Eye (tissue), 1 donor: ENCODE measurements around the gene LPIN2.
"Not testable (repeated sequence)": the region's sequence is repeated elsewhere in the genome, so short reads cannot be mapped to it uniquely, and the experiment has no call there.

Experiments
- DNase-seq: peaks from one replicate; pipeline ENCODE4 v3.0.0-alpha.2; 2015

LPIN2 gene

GRCh38 chr18:3013024-3013804 lies at the start of gene LPIN2:
Gene LPIN2, minus strand, starts transcription at chr18:3013144. Its CDS starts 52,304 bp downstream, at chr18:2960840.
- DNase-seq = peak; percentile 98

GRCh38 chr18:3061581-3062312 lies 48.8 kb upstream of the LPIN2 start:
- DNase-seq = no peak

- no peak for DNase-seq
These were observed 48.0 kb upstream of the LPIN2 start for GRCh38 chr18:3060667-3061580.

- DNase-seq = no peak
These were observed 46.3 kb upstream of the LPIN2 start for GRCh38 chr18:3059272-3059671.

GRCh38 chr18:3058328-3059191 lies 45.6 kb upstream of the LPIN2 start:
- no peak for DNase-seq

GRCh38 chr18:3057526-3057925 lies 44.6 kb upstream of the LPIN2 start:
- no peak for DNase-seq

GRCh38 chr18:3056311-3056710 lies 43.4 kb upstream of the LPIN2 start:
- no peak for DNase-seq

GRCh38 chr18:3055816-3056215 lies 42.9 kb upstream of the LPIN2 start:
- DNase-seq = no peak

GRCh38 chr18:3055186-3055728 lies 42.3 kb upstream of the LPIN2 start:
- DNase-seq = no peak

GRCh38 chr18:3054780-3055179 lies 41.8 kb upstream of the LPIN2 start:
- DNase-seq = no peak

- DNase-seq = no peak
These were observed 41.3 kb upstream of the LPIN2 start for GRCh38 chr18:3054214-3054613.

- DNase-seq = no peak
These were observed 40.1 kb upstream of the LPIN2 start for GRCh38 chr18:3053081-3053480.

GRCh38 chr18:3052411-3052758 lies 39.4 kb upstream of the LPIN2 start:
- no peak for DNase-seq

GRCh38 chr18:3051718-3052410 lies 38.9 kb upstream of the LPIN2 start:
- DNase-seq = no peak

GRCh38 chr18:3049897-3050454 lies 37.0 kb upstream of the LPIN2 start:
- DNase-seq = not testable (repeated sequence)

GRCh38 chr18:3048820-3049349 lies 35.9 kb upstream of the LPIN2 start:
- no peak for DNase-seq

GRCh38 chr18:3048121-3048520 lies 35.2 kb upstream of the LPIN2 start:
- DNase-seq = no peak

GRCh38 chr18:3046216-3046808 lies 33.4 kb upstream of the LPIN2 start:
- no peak for DNase-seq

- DNase-seq = no peak
These were observed 32.2 kb upstream of the LPIN2 start for GRCh38 chr18:3044931-3045698.

- DNase-seq = no peak
These were observed 29.4 kb upstream of the LPIN2 start for GRCh38 chr18:3042379-3042778.
